ENCODE data around the gene BICC1.

The BICC1 gene

GRCh38 chr10:58715061-58715460 lies 202.4 kb downstream of the BICC1 start:
- no peak for FAIRE-seq

- FAIRE-seq, result no peak
Observed at GRCh38 chr10:58718596-58718995, 205.9 kb downstream of the BICC1 start.

- no peak for FAIRE-seq
Observed at GRCh38 chr10:58721601-58722281, 209.1 kb downstream of the BICC1 start.

- FAIRE-seq, result no peak
Observed at GRCh38 chr10:58723186-58723585, 210.5 kb downstream of the BICC1 start.

GRCh38 chr10:58723966-58724365 lies 211.3 kb downstream of the BICC1 start:
- FAIRE-seq, result no peak

GRCh38 chr10:58724781-58725180 lies 212.1 kb downstream of the BICC1 start:
- no peak for FAIRE-seq

GRCh38 chr10:58725901-58726300 lies 213.2 kb downstream of the BICC1 start:
- no peak for FAIRE-seq

- no peak for FAIRE-seq
Observed at GRCh38 chr10:58727633-58728032, 215.0 kb downstream of the BICC1 start.

- FAIRE-seq, result no peak
Observed at GRCh38 chr10:58731276-58731675, 218.6 kb downstream of the BICC1 start.

GRCh38 chr10:58733436-58733835 lies 220.8 kb downstream of the BICC1 start:
- no peak for FAIRE-seq

GRCh38 chr10:58734116-58734515 lies 221.4 kb downstream of the BICC1 start:
- no peak for FAIRE-seq

GRCh38 chr10:58734664-58735063 lies 222.0 kb downstream of the BICC1 start:
- no peak for FAIRE-seq

- no peak for FAIRE-seq
Observed at GRCh38 chr10:58735087-58735486, 222.4 kb downstream of the BICC1 start.

GRCh38 chr10:58740620-58741369 lies 228.1 kb downstream of the BICC1 start:
- no peak for FAIRE-seq

GRCh38 chr10:58741673-58742072 lies 229.0 kb downstream of the BICC1 start:
- no peak for FAIRE-seq

GRCh38 chr10:58742141-58742540 lies 229.5 kb downstream of the BICC1 start:
- no peak for FAIRE-seq

GRCh38 chr10:58743466-58744115 lies 230.9 kb downstream of the BICC1 start:
- no peak for FAIRE-seq

- FAIRE-seq, result no peak
Observed at GRCh38 chr10:58746474-58747185, 234.0 kb downstream of the BICC1 start.

GRCh38 chr10:58747687-58748086 lies 235.0 kb downstream of the BICC1 start:
- FAIRE-seq, result no peak

GRCh38 chr10:58752665-58753064 lies 240.0 kb downstream of the BICC1 start:
- no peak for FAIRE-seq

- no peak for FAIRE-seq
Observed at GRCh38 chr10:58753425-58753824, 240.8 kb downstream of the BICC1 start.

- no peak for FAIRE-seq
Observed at GRCh38 chr10:58754469-58755339, 242.0 kb downstream of the BICC1 start.

- FAIRE-seq, result no peak
Observed at GRCh38 chr10:58755340-58755610, 242.6 kb downstream of the BICC1 start.

Measured in G401.6 (cell line).